MCF 10A (cell line): Measurements from ENCODE around the gene GSTA2. TPM values are rescaled to one million over a fixed set of nuclear protein-coding genes. Genes with fewer than 3 reads are reported as not detected.
"Not testable (repeated sequence)": the region's sequence is repeated elsewhere in the genome, so short reads cannot be mapped to it uniquely, and the experiment has no call there.

Experiments
- BruUV-seq: library from RNA; stranded (reverse); fragments of 400-500 nt; replicated peaks from 2 replicates; lab custom pipeline; 2021; lab: Mats Ljungman, UMichigan
- CTCF ChIA-PET: fragments of 300-600 bp; sonication (Branson Sonifier 250); formaldehyde crosslinking; extraction: SDS; loops from one replicate; lab custom pipeline; 2021; ENCODE audit warnings: antibody characterized with exemption, inconsistent platforms; lab: Yijun Ruan, JAX
- POLR2A ChIA-PET: fragments of 300-600, 350-650 bp; sonication (Branson Sonifier 250); formaldehyde crosslinking; extraction: SDS; loops from one replicate; lab custom pipeline; 2020; ENCODE audit warnings: antibody characterized with exemption, inconsistent platforms; lab: Yijun Ruan, JAX
- DNase-seq: peaks from one replicate; pipeline ENCODE4 v3.0.0-alpha.2; 2018; ENCODE audit not compliant: unreplicated experiment
- H3K27ac Mint-ChIP-seq: one replicate; pipeline ENCODE4 v1.8.0; 2022; ENCODE audit warnings: mild to moderate bottlenecking, low read depth, mixed read lengths; ENCODE audit not compliant: unreplicated experiment
- H3K27me3 Mint-ChIP-seq: one replicate; pipeline ENCODE4 v1.8.0; 2022; ENCODE audit warnings: mixed read lengths; ENCODE audit not compliant: insufficient read depth, unreplicated experiment
- H3K36me3 Mint-ChIP-seq: one replicate; pipeline ENCODE4 v1.8.0; 2022; ENCODE audit warnings: mild to moderate bottlenecking, moderate library complexity, mixed read lengths; ENCODE audit not compliant: insufficient read depth, unreplicated experiment
- H3K4me1 Mint-ChIP-seq: one replicate; pipeline ENCODE4 v1.8.0; 2022; ENCODE audit warnings: mixed read lengths; ENCODE audit not compliant: insufficient read depth, unreplicated experiment
- H3K4me3 Mint-ChIP-seq: one replicate; pipeline ENCODE4 v1.8.0; 2022; ENCODE audit warnings: mild to moderate bottlenecking, moderate library complexity, mixed read lengths; ENCODE audit not compliant: unreplicated experiment
- H3K9me3 Mint-ChIP-seq: one replicate; pipeline ENCODE4 v1.8.0; 2022; ENCODE audit warnings: mixed read lengths; ENCODE audit not compliant: unreplicated experiment
- CTCF ChIP-seq: fragments of 200-600 bp; IDR thresholded peaks from one replicate; pipeline ENCODE4 v1.8.0; 2022; ENCODE audit warnings: antibody characterized with exemption, mild to moderate bottlenecking; ENCODE audit not compliant: unreplicated experiment
- intact Hi-C: fragments of 100-400 bp; cut with micrococcal nuclease; formaldehyde crosslinking; loops from 2 replicates; pipeline ENCODE4 v1.14.1; 2022
- total RNA-seq: library from RNA; stranded (reverse); gene quantifications from 2 replicates; pipeline ENCODE4 v1.2.3, GENCODE V29; 2022

GSTA2 gene
- total RNA-seq, 1 experiment from 2014 or later: not detected

- TF ChIP-seq CTCF: no peak
- BruUV-seq: no TSS peak
- no peak for DNase-seq
- Mint-ChIP-seq H3K4me1 (peaks cover 6% of the 10 kb centered on the region), H3K9me3 (peaks cover 7% of the 10 kb centered on the region), H3K27ac (no peak overlapping the region), H3K36me3 (peaks cover 6% of the 10 kb centered on the region), H3K27me3 (no peaks in the 10 kb centered on the region), H3K4me3 (no peak overlapping the region)
- intact Hi-C loops: no loop called here
- ChIA-PET POLR2A (no interaction called here), CTCF (no interaction called here)
These were observed 11.0 kb downstream of the GSTA2 start for GRCh38 chr6:52752310-52752709.

GRCh38 chr6:52749556-52750152, 13.6 kb downstream of the GSTA2 start:
- Mint-ChIP-seq H3K27ac (no peak overlapping the region), H3K4me1 (peaks cover 12% of the 10 kb centered on the region), H3K27me3 (no peaks in the 10 kb centered on the region), H3K9me3 (peaks cover 7% of the 10 kb centered on the region), H3K36me3 (peaks cover 3% of the 10 kb centered on the region), H3K4me3 (no peak overlapping the region)
- ChIA-PET CTCF (interaction anchor here (1.4 kb wide), 1 partner anchor 24 kb away, joined by 4 read pairs; no protein-coding TSS in a partner anchor), POLR2A (no interaction called here)
- TF ChIP-seq CTCF: no peak
- no peak for DNase-seq
- no TSS peak for BruUV-seq
- intact Hi-C loops: no loop called here

- H3K27ac Mint-ChIP-seq, H3K4me3 Mint-ChIP-seq, CTCF ChIA-PET, intact Hi-C loops, H3K27me3 Mint-ChIP-seq, H3K9me3 Mint-ChIP-seq, H3K4me1 Mint-ChIP-seq, DNase-seq, POLR2A ChIA-PET, BruUV-seq, H3K36me3 Mint-ChIP-seq: not testable (repeated sequence)
These were observed 16.0 kb downstream of the GSTA2 start for GRCh38 chr6:52747301-52747700.

- BruUV-seq: no TSS peak
- H3K4me3 Mint-ChIP-seq: no peak overlapping the region
- H3K27me3 Mint-ChIP-seq: no peaks in the 10 kb centered on the region
- POLR2A ChIA-PET: no interaction called here
- no peak for TF ChIP-seq CTCF
- H3K4me1 Mint-ChIP-seq: peaks cover 13% of the 10 kb centered on the region
- no peak overlapping the region for H3K27ac Mint-ChIP-seq
- no peaks in the 10 kb centered on the region for H3K36me3 Mint-ChIP-seq
- CTCF ChIA-PET: interaction anchor here (0.7 kb wide), 1 partner anchor 417 kb away, joined by 3 read pairs; no protein-coding TSS in a partner anchor
- no peaks in the 10 kb centered on the region for H3K9me3 Mint-ChIP-seq
- no peak for DNase-seq
- intact Hi-C loops: no loop called here
These were observed 17.1 kb downstream of the GSTA2 start for GRCh38 chr6:52746213-52746612.
